CMK (cell line): Measurements from ENCODE around the gene THOP1.
A peak's percentile ranks its signal among the peaks of the same experiment; 100 is the strongest.

Source experiments
- DNase-seq: peaks from one replicate; pipeline ENCODE4 v3.0.0-alpha.2; 2010; ENCODE audit warnings: low read depth

The THOP1 gene

GRCh38 chr19:2785244-2785997 is at the start of gene THOP1:
TSS of gene THOP1 (plus strand) at chr19:2785503. CDS start at chr19:2785663, 160 bp downstream.
- peak; percentile 94 for DNase-seq

GRCh38 chr19:2736550-2737190 is 48.6 kb upstream of the THOP1 start:
- DNase-seq = no peak

GRCh38 chr19:2739602-2740313 is 45.5 kb upstream of the THOP1 start, which contains the start of gene SLC39A3:
TSS of gene SLC39A3 (minus strand) at chr19:2740017. CDS start at chr19:2737257, 2,760 bp downstream.
- DNase-seq = peak; percentile 98

- no peak for DNase-seq
Observed at GRCh38 chr19:2740314-2740656, 45.0 kb upstream of the THOP1 start.

GRCh38 chr19:2743099-2743498 is 42.2 kb upstream of the THOP1 start:
- DNase-seq = no peak

- DNase-seq = no peak
Observed at GRCh38 chr19:2744113-2744512, 41.2 kb upstream of the THOP1 start.

GRCh38 chr19:2747349-2747748 is 38.0 kb upstream of the THOP1 start:
- no peak for DNase-seq

- DNase-seq = no peak
Observed at GRCh38 chr19:2750808-2751437, 34.4 kb upstream of the THOP1 start.

GRCh38 chr19:2751438-2751830 is 33.9 kb upstream of the THOP1 start:
- DNase-seq = no peak

GRCh38 chr19:2754659-2755447 is 30.4 kb upstream of the THOP1 start:
- DNase-seq = no peak

- DNase-seq = no peak
Observed at GRCh38 chr19:2755448-2755705, 29.9 kb upstream of the THOP1 start.

- no peak for DNase-seq
Observed at GRCh38 chr19:2755811-2756210, 29.5 kb upstream of the THOP1 start.

- DNase-seq = no peak
Observed at GRCh38 chr19:2756477-2756876, 28.8 kb upstream of the THOP1 start.

- no peak for DNase-seq
Observed at GRCh38 chr19:2756921-2757881, 28.1 kb upstream of the THOP1 start.

- no peak for DNase-seq
Observed at GRCh38 chr19:2758601-2759313, 26.5 kb upstream of the THOP1 start.

GRCh38 chr19:2759362-2759761 is 25.9 kb upstream of the THOP1 start:
- DNase-seq = no peak

GRCh38 chr19:2759965-2760364 is 25.3 kb upstream of the THOP1 start:
- DNase-seq = no peak

GRCh38 chr19:2761309-2761677 is 24.0 kb upstream of the THOP1 start:
- DNase-seq = no peak

GRCh38 chr19:2761876-2762782 is 23.2 kb upstream of the THOP1 start:
- DNase-seq = no peak
